ENCODE results near the gene CCDC144A. TPM values are rescaled to one million over a fixed set of nuclear protein-coding genes. Genes with fewer than 3 reads are reported as not detected.
A peak's percentile ranks its signal among the peaks of the same experiment; 100 is the strongest.
"Not testable (repeated sequence)": the region's sequence is repeated elsewhere in the genome, so short reads cannot be mapped to it uniquely, and the experiment has no call there.

The CCDC144A gene
- total RNA-seq: 2.5 TPM

DNA sequence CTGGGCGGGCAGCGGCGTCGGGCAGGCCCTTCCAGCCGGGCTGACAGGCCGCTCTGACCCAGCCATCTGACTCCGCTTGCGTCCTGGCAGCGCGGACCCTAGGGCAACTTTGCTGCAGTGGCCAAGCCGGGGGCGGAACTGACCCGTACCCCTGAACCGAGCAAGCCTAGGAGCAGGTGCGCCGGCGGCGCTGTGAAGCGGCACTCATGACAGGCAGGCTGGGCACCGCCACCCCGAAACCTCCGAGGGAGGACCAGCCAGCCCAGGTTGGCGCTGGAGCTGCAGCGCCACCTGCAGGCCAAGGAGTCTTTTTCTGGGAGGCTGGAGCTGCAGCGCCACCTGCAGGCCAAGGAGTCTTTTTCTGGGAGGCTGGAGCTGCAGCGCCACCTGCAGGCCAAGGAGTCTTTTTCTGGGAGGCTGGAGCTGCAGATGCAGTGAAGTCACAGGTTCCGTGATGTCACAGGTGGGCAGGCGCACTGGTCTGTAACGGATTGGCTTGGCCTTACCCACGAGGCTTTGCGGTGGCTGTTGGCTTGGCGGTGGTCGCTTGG is at the start of gene CCDC144A:
Gene CCDC144A (plus strand): TSS at position 511 of the 551 bp plus-strand sequence. CDS start 160 bp downstream, outside the sequence.
- H3K9me3 ChIP-seq; intact Hi-C loops (cut with DNase I); H3K4me1 ChIP-seq; H3K27me3 ChIP-seq; H3K27ac ChIP-seq; H3K4me3 ChIP-seq; DNase-seq (ENCODE audit: extremely low spot score in 2 of 2); H3K36me3 ChIP-seq: not testable (repeated sequence)

DNA sequence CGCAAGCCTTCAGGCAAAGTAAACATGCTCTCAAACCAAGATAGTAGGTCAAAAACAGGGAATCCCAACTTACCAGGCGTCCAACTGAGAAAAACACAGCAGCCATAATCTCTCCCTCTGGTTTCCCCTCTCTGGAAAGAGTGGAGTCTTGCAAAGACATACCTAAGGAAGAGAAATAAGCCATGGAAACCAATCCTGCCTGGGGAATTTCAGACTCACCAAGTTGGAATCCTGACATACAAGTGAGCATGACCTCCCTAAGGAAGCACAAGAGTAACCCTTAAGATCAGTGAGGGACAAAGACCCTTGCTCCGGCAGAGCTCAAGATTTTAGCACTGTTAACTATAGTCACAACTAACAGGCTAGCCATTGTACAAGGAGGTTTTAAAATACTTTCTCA is 40.5 kb upstream of the CCDC144A start:
- H3K27ac ChIP-seq: no peak overlapping the region
- H3K4me3 ChIP-seq: no peak overlapping the region
- DNase-seq (ENCODE audit: extremely low spot score in 2 of 2): no peak
- intact Hi-C loops (cut with DNase I): no loop called here
- peaks cover 14% of the 10 kb centered on the region for H3K4me1 ChIP-seq
- H3K9me3 ChIP-seq: no peaks in the 10 kb centered on the region
- no peaks in the 10 kb centered on the region for H3K27me3 ChIP-seq
- TF ChIP-seq POLR2A (IDR thresholded peaks at IDR 0.05) (no peak), POLR2AphosphoS5 (IDR thresholded peaks at IDR 0.05; ENCODE audit: insufficient read depth in 1 of 2, low read depth in 1 of 2) (no peak)
- TF ChIP-seq, protein P1, sequence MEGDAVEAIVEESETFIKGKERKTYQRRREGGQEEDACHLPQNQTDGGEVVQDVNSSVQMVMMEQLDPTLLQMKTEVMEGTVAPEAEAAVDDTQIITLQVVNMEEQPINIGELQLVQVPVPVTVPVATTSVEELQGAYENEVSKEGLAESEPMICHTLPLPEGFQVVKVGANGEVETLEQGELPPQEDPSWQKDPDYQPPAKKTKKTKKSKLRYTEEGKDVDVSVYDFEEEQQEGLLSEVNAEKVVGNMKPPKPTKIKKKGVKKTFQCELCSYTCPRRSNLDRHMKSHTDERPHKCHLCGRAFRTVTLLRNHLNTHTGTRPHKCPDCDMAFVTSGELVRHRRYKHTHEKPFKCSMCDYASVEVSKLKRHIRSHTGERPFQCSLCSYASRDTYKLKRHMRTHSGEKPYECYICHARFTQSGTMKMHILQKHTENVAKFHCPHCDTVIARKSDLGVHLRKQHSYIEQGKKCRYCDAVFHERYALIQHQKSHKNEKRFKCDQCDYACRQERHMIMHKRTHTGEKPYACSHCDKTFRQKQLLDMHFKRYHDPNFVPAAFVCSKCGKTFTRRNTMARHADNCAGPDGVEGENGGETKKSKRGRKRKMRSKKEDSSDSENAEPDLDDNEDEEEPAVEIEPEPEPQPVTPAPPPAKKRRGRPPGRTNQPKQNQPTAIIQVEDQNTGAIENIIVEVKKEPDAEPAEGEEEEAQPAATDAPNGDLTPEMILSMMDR (IDR thresholded peaks at IDR 0.05): no peak
- peaks cover 0 to 8% of the 10 kb centered on the region in 2 donors for H3K36me3 ChIP-seq

- Histone ChIP-seq H3K27ac (no peak overlapping the region), H3K4me3 (no peak overlapping the region), H3K36me3 (no peaks in the 10 kb centered on the region), H3K27me3 (no peaks in the 10 kb centered on the region), H3K4me1 (peaks cover 14% of the 10 kb centered on the region), H3K9me3 (no peaks in the 10 kb centered on the region)
- intact Hi-C loops (cut with DNase I): no loop called here
- DNase-seq (ENCODE audit: extremely low spot score in 2 of 2): no peak
- TF ChIP-seq POLR2A (IDR thresholded peaks at IDR 0.05) (no peak), POLR2AphosphoS5 (IDR thresholded peaks at IDR 0.05; ENCODE audit: insufficient read depth in 1 of 2, low read depth in 1 of 2) (no peak)
- TF ChIP-seq, protein P1 (IDR thresholded peaks at IDR 0.05): no peak
These were observed 37.8 kb upstream of the CCDC144A start for GRCh38 chr17:16652252-16652651.

GRCh38 chr17:16652847-16653366 is 37.1 kb upstream of the CCDC144A start:
- no peak for DNase-seq (ENCODE audit: extremely low spot score in 2 of 2)
- TF ChIP-seq, protein P1 (IDR thresholded peaks at IDR 0.05): no peak
- TF ChIP-seq POLR2AphosphoS5 (IDR thresholded peaks at IDR 0.05; ENCODE audit: insufficient read depth in 1 of 2, low read depth in 1 of 2) (no peak), POLR2A (IDR thresholded peaks at IDR 0.05) (no peak)

DNA sequence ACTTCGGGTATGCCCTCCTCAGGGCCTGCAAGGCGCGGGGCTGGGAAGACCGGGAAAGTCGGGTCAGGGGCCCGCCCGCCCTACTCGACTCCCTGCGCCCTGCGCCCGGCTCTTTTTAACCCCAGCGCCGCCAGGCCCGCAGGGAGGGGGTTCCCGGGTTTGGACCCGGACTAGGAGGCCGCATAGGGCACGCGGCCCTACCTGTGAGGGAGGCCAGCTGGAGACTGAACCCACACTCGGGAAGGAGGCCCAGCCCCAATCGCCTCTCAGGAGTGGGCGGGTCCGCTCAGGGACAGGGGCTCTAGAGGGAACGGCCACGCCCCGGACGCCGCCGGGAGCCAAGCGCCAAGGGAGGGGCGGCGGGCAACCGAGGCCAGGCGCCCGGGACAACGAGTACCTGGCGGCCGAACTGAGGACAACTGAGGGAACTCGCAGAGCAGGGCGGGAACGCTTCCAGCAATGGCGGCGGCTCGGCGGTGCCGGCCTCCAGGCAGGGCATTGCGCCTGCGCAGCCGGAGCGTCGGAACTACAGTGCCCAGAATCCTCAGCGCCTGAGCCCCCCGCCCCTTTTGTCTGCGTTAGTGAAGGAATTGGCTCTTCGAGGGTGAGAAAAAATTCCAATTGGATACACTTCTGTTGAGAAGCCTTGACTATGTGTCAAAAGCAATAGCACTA is 36.5 kb upstream of the CCDC144A start, which contains the start of gene ZNF624:
Gene ZNF624 (minus strand): TSS at position 484 of the 675 bp plus-strand sequence.
- peak in 1 of 2 donors; percentile 45 for TF ChIP-seq POLR2A (IDR thresholded peaks at IDR 0.05)
- TF ChIP-seq, protein P1 (IDR thresholded peaks at IDR 0.05): peak in 1 of 3 experiments; percentile 35
- TF ChIP-seq POLR2AphosphoS5 (IDR thresholded peaks at IDR 0.05; ENCODE audit: insufficient read depth in 1 of 2, low read depth in 1 of 2): peak; percentile 91 to 94
- DNase-seq (ENCODE audit: extremely low spot score in 2 of 2): peak in 1 of 2 donors; percentile 93
- H3K27ac ChIP-seq: peak within 1 kb of the TSS; percentile 93
- H3K4me3 ChIP-seq: peak within 1 kb of the TSS; percentile 72 to 88
- peaks cover 14% of the 10 kb centered on the region for H3K4me1 ChIP-seq
- H3K9me3 ChIP-seq: no peaks in the 10 kb centered on the region
- H3K36me3 ChIP-seq: no peaks in the 10 kb centered on the region
- H3K27me3 ChIP-seq: no peaks in the 10 kb centered on the region
- intact Hi-C loops (cut with DNase I): no loop called here

More at GRCh38 chr17:16652847-16653366, 37.1 kb upstream of the CCDC144A start:
- Histone ChIP-seq H3K36me3 (no peaks in the 10 kb centered on the region), H3K4me3 (peak overlapping the region; percentile 72 to 88), H3K27me3 (no peaks in the 10 kb centered on the region), H3K27ac (peak overlapping the region; percentile 93), H3K9me3 (no peaks in the 10 kb centered on the region), H3K4me1 (peaks cover 14% of the 10 kb centered on the region)
- intact Hi-C loops (cut with DNase I): no loop called here
